ENCODE results near the gene RNF222.
"Not testable (repeated sequence)": the region's sequence is repeated elsewhere in the genome, so short reads cannot be mapped to it uniquely, and the experiment has no call there.

The RNF222 gene

DNA sequence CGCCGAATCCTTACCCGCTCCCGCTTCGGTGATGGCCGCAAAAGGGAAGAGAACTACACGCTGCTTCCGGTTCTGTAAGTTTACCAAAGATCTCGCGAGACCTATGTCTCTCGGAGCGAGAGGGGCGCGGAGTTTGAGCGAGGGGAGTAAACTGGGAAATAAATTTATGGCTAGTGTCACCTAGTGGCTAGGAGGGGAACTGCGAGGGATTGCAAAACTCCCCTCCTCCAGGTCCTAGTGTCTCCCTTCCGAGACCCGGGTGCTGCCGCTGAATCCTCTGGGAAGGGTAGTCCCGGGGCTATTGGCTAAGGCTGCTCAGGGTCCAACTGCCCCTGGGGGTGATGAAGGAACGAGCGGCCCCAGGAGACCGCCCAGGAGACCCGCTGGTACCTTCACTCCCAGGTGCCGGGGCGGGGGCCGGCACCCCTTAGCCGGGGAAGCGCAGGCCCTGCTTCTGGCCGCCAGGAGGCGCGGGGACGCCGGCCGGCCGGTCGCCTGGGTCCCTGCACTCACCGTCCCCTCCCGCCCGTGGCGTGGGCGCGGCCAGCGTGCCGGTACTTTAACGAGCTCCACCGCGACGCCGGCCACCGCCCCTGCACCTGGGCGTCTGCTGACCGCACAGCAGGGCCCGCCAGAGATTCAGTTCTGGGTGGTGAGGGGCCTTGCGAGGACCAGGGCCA, 14.3 kb downstream of the RNF222 start, which contains the start of gene RPL26:
Gene RPL26, minus strand, starts transcription at position 51 of the 680 bp plus-strand sequence. CDS start 883 bp downstream, outside the sequence.
- Histone ChIP-seq H3K4me1 (ENCODE audit: control insufficient read depth in 1 of 2, insufficient read depth in 2 of 2, low read length in 2 of 2) (peaks cover 23 to 33% of the 10 kb centered on the region in 2 donors), H3K27ac (ENCODE audit: low read depth, low read length) (peak within 1 kb of the TSS; percentile 89), H3K9ac (ENCODE audit: low read depth in 1 of 2, low read length in 2 of 2) (peak within 1 kb of the TSS; percentile 73 to 89), H3K9me3 (ENCODE audit: control insufficient read depth in 1 of 2, low read length in 2 of 2) (no peaks in the 10 kb centered on the region), H3K36me3 (ENCODE audit: control insufficient read depth in 1 of 2, insufficient read depth in 2 of 2, low read length in 2 of 2) (peaks cover 17 to 33% of the 10 kb centered on the region in 2 donors), H3K27me3 (ENCODE audit: control insufficient read depth in 1 of 2, insufficient read depth in 2 of 2, low read length in 2 of 2) (no peaks in the 10 kb centered on the region), H3K4me3 (ENCODE audit: low read depth in 1 of 2, low read length in 2 of 2) (peak within 1 kb of the TSS; percentile 68 to 93)

- Histone ChIP-seq H3K4me3 (ENCODE audit: low read depth in 1 of 2, low read length in 2 of 2) (peak overlapping the region; percentile 68 to 93), H3K4me1 (ENCODE audit: control insufficient read depth in 1 of 2, insufficient read depth in 2 of 2, low read length in 2 of 2) (peaks cover 23 to 33% of the 10 kb centered on the region in 2 donors), H3K9ac (ENCODE audit: low read depth in 1 of 2, low read length in 2 of 2) (peak overlapping the region; percentile 61 to 86), H3K27ac (ENCODE audit: low read depth, low read length) (no peak overlapping the region), H3K27me3 (ENCODE audit: control insufficient read depth in 1 of 2, insufficient read depth in 2 of 2, low read length in 2 of 2) (no peaks in the 10 kb centered on the region), H3K36me3 (ENCODE audit: control insufficient read depth in 1 of 2, insufficient read depth in 2 of 2, low read length in 2 of 2) (peaks cover 17 to 37% of the 10 kb centered on the region in 2 donors), H3K9me3 (ENCODE audit: control insufficient read depth in 1 of 2, low read length in 2 of 2) (no peaks in the 10 kb centered on the region)
Observed at GRCh38 chr17:8382880-8383142, 14.8 kb downstream of the RNF222 start.

- Histone ChIP-seq H3K27me3 (ENCODE audit: control insufficient read depth in 1 of 2, insufficient read depth in 2 of 2, low read length in 2 of 2) (no peaks in the 10 kb centered on the region), H3K27ac (ENCODE audit: low read depth, low read length) (no peak overlapping the region), H3K36me3 (ENCODE audit: control insufficient read depth in 1 of 2, insufficient read depth in 2 of 2, low read length in 2 of 2) (peaks cover 17 to 43% of the 10 kb centered on the region in 2 donors), H3K9ac (ENCODE audit: low read depth in 1 of 2, low read length in 2 of 2) (peak overlapping the region; percentile 61 to 86), H3K9me3 (ENCODE audit: control insufficient read depth in 1 of 2, low read length in 2 of 2) (no peaks in the 10 kb centered on the region), H3K4me1 (ENCODE audit: control insufficient read depth in 1 of 2, insufficient read depth in 2 of 2, low read length in 2 of 2) (peaks cover 23 to 33% of the 10 kb centered on the region in 2 donors), H3K4me3 (ENCODE audit: low read depth in 1 of 2, low read length in 2 of 2) (peak overlapping the region; percentile 68 to 93)
Observed at GRCh38 chr17:8382052-8382879, 15.4 kb downstream of the RNF222 start.

GRCh38 chr17:8380049-8380448, 17.6 kb downstream of the RNF222 start:
- H3K27me3 ChIP-seq (ENCODE audit: control insufficient read depth in 1 of 2, insufficient read depth in 2 of 2, low read length in 2 of 2) = no peaks in the 10 kb centered on the region
- H3K4me1 ChIP-seq (ENCODE audit: control insufficient read depth in 1 of 2, insufficient read depth in 2 of 2, low read length in 2 of 2) = peaks cover 27 to 47% of the 10 kb centered on the region in 2 donors
- H3K36me3 ChIP-seq (ENCODE audit: control insufficient read depth in 1 of 2, insufficient read depth in 2 of 2, low read length in 2 of 2) = peaks cover 17 to 44% of the 10 kb centered on the region in 2 donors
- peak overlapping the region in 1 of 2 donors; percentile 21 for H3K4me3 ChIP-seq (ENCODE audit: low read depth in 1 of 2, low read length in 2 of 2)
- no peaks in the 10 kb centered on the region for H3K9me3 ChIP-seq (ENCODE audit: control insufficient read depth in 1 of 2, low read length in 2 of 2)
- H3K27ac ChIP-seq (ENCODE audit: low read depth, low read length) = no peak overlapping the region
- peak overlapping the region in 1 of 2 donors; percentile 5 for H3K9ac ChIP-seq (ENCODE audit: low read depth in 1 of 2, low read length in 2 of 2)

DNA sequence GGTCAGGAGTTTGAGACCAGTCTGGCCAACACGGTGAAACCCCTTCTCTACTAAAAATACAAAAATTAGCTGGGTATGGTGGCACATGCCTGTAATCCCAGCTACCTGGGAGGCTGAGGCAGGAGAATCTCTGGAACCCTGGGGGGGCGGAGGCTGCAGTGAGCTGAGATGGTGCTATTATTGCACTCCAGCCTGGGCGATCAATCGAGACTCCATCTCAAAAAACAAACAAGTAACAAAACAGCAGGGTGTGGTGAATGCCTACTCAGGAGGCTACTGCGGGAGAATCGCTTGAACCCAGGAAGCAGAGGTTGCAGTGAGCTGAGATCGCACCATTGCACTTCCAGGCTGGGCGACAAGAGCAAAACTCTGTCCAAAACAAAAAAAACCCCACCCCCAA, 19.5 kb downstream of the RNF222 start:
- not testable (repeated sequence) for H3K9me3 ChIP-seq (ENCODE audit: control insufficient read depth in 1 of 2, low read length in 2 of 2); H3K4me3 ChIP-seq (ENCODE audit: low read depth in 1 of 2, low read length in 2 of 2); H3K27me3 ChIP-seq (ENCODE audit: control insufficient read depth in 1 of 2, insufficient read depth in 2 of 2, low read length in 2 of 2); H3K9ac ChIP-seq (ENCODE audit: low read depth in 1 of 2, low read length in 2 of 2); H3K27ac ChIP-seq (ENCODE audit: low read depth, low read length)
- Histone ChIP-seq H3K4me1 (ENCODE audit: control insufficient read depth in 1 of 2, insufficient read depth in 2 of 2, low read length in 2 of 2) (peaks cover 27 to 39% of the 10 kb centered on the region in 2 donors), H3K36me3 (ENCODE audit: control insufficient read depth in 1 of 2, insufficient read depth in 2 of 2, low read length in 2 of 2) (peaks cover 17 to 44% of the 10 kb centered on the region in 2 donors)

- no peak overlapping the region for H3K9ac ChIP-seq (ENCODE audit: low read depth in 1 of 2, low read length in 2 of 2)
- no peaks in the 10 kb centered on the region for H3K9me3 ChIP-seq (ENCODE audit: control insufficient read depth in 1 of 2, low read length in 2 of 2)
- no peak overlapping the region for H3K27ac ChIP-seq (ENCODE audit: low read depth, low read length)
- H3K27me3 ChIP-seq (ENCODE audit: control insufficient read depth in 1 of 2, insufficient read depth in 2 of 2, low read length in 2 of 2) = no peaks in the 10 kb centered on the region
- peaks cover 17 to 44% of the 10 kb centered on the region in 2 donors for H3K36me3 ChIP-seq (ENCODE audit: control insufficient read depth in 1 of 2, insufficient read depth in 2 of 2, low read length in 2 of 2)
- no peak overlapping the region for H3K4me3 ChIP-seq (ENCODE audit: low read depth in 1 of 2, low read length in 2 of 2)
- H3K4me1 ChIP-seq (ENCODE audit: control insufficient read depth in 1 of 2, insufficient read depth in 2 of 2, low read length in 2 of 2) = peaks cover 27 to 39% of the 10 kb centered on the region in 2 donors
Observed at GRCh38 chr17:8377422-8377821, 20.2 kb downstream of the RNF222 start.

GRCh38 chr17:8376271-8377067, 21.2 kb downstream of the RNF222 start, which contains the start of gene KRABD2:
Gene KRABD2, minus strand, starts transcription at chr17:8376704.
- Histone ChIP-seq H3K27me3 (ENCODE audit: control insufficient read depth in 1 of 2, insufficient read depth in 2 of 2, low read length in 2 of 2) (no peaks in the 10 kb centered on the region), H3K27ac (ENCODE audit: low read depth, low read length) (peak within 1 kb of the TSS; percentile 51), H3K9me3 (ENCODE audit: control insufficient read depth in 1 of 2, low read length in 2 of 2) (no peaks in the 10 kb centered on the region), H3K4me1 (ENCODE audit: control insufficient read depth in 1 of 2, insufficient read depth in 2 of 2, low read length in 2 of 2) (peaks cover 20 to 31% of the 10 kb centered on the region in 2 donors), H3K4me3 (ENCODE audit: low read depth in 1 of 2, low read length in 2 of 2) (peak within 1 kb of the TSS; percentile 96 to 98), H3K36me3 (ENCODE audit: control insufficient read depth in 1 of 2, insufficient read depth in 2 of 2, low read length in 2 of 2) (peaks cover 16 to 44% of the 10 kb centered on the region in 2 donors), H3K9ac (ENCODE audit: low read depth in 1 of 2, low read length in 2 of 2) (peak within 1 kb of the TSS; percentile 82 to 96)

- no peaks in the 10 kb centered on the region for H3K9me3 ChIP-seq (ENCODE audit: control insufficient read depth in 1 of 2, low read length in 2 of 2)
- H3K27ac ChIP-seq (ENCODE audit: low read depth, low read length) = no peak overlapping the region
- H3K4me3 ChIP-seq (ENCODE audit: low read depth in 1 of 2, low read length in 2 of 2) = peak overlapping the region; percentile 96 to 98
- H3K9ac ChIP-seq (ENCODE audit: low read depth in 1 of 2, low read length in 2 of 2) = peak overlapping the region; percentile 82 to 96
- H3K36me3 ChIP-seq (ENCODE audit: control insufficient read depth in 1 of 2, insufficient read depth in 2 of 2, low read length in 2 of 2) = peaks cover 9 to 41% of the 10 kb centered on the region in 2 donors
- H3K4me1 ChIP-seq (ENCODE audit: control insufficient read depth in 1 of 2, insufficient read depth in 2 of 2, low read length in 2 of 2) = peaks cover 14 to 25% of the 10 kb centered on the region in 2 donors
- H3K27me3 ChIP-seq (ENCODE audit: control insufficient read depth in 1 of 2, insufficient read depth in 2 of 2, low read length in 2 of 2) = no peaks in the 10 kb centered on the region
Observed at GRCh38 chr17:8375738-8376259, 21.8 kb downstream of the RNF222 start.

- not testable (repeated sequence) for H3K9me3 ChIP-seq (ENCODE audit: control insufficient read depth in 1 of 2, low read length in 2 of 2); H3K27me3 ChIP-seq (ENCODE audit: control insufficient read depth in 1 of 2, insufficient read depth in 2 of 2, low read length in 2 of 2)
Observed at GRCh38 chr17:8373856-8374255, 23.8 kb downstream of the RNF222 start.

More at GRCh38 chr17:8373856-8374255, 23.8 kb downstream of the RNF222 start:
- H3K9ac ChIP-seq (ENCODE audit: low read depth in 1 of 2, low read length in 2 of 2); H3K4me3 ChIP-seq (ENCODE audit: low read depth in 1 of 2, low read length in 2 of 2); H3K27ac ChIP-seq (ENCODE audit: low read depth, low read length): not testable (repeated sequence)
- peaks cover 4 to 15% of the 10 kb centered on the region in 2 donors for H3K4me1 ChIP-seq (ENCODE audit: control insufficient read depth in 1 of 2, insufficient read depth in 2 of 2, low read length in 2 of 2)
- H3K36me3 ChIP-seq (ENCODE audit: control insufficient read depth in 1 of 2, insufficient read depth in 2 of 2, low read length in 2 of 2) = peaks cover 4 to 36% of the 10 kb centered on the region in 2 donors

All from duodenal mucosa (tissue), 2 donors.